Omental fat pad (tissue), 4 donors: ENCODE measurements around the gene TXNDC11. TPM values are rescaled to one million over a fixed set of nuclear protein-coding genes. Genes with fewer than 3 reads are reported as not detected.

ENCODE experiments used
- ATAC-seq: fragments of 150-250 bp; one replicate; pipeline ENCODE4 v1.9.1; 2016; ENCODE audit warnings: mild to moderate bottlenecking, moderate library complexity; ENCODE audit not compliant: low FRiP score
- DNase-seq: peaks from one replicate; pipeline ENCODE4 v3.0.0-alpha.2; 2019; ENCODE audit warnings: low spot score
- total RNA-seq, 4 donors: library from RNA; depleted of rRNA; stranded (reverse); fragments of >200 nt; gene quantifications; one replicate each; pipeline ENCODE4 v1.1.0, GENCODE V29; 2016
- TF ChIP-seq, protein P1 (sequence below), 3 donors: fragments of 450-650 bp; IDR thresholded peaks; one replicate each; pipeline ENCODE4 v1.5.1; 2016 to 2017; ENCODE audit warnings: antibody characterized with exemption in 3 of 3, mild to moderate bottlenecking in 3 of 3, moderate library complexity in 2 of 3

Gene TXNDC11
- total RNA-seq, 4 donors from 2014 or later, result 40.2 to 53.0 (median 49.1) TPM

DNA sequence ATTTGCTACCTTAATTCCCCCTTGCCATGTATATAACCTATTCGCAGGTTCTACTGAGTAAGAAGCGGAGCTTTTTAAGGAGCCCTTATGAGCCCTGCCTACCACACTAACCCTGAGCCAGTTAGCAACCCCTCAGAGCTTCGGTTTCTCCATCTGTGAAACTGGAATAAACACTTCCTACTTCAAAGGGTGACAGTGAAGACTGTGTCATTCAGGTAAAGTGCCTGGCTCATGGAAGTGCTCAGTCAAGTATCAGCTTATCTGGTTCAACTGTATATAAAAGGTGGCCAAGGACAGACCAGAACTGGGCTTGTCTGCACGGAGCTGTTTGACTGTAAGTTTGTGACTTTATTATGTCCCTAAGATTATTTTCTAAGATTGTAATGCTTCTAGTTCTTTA is 31.0 kb downstream of the TXNDC11 start:
- ATAC-seq (no peak), DNase-seq (no peak)
- TF ChIP-seq, protein P1, sequence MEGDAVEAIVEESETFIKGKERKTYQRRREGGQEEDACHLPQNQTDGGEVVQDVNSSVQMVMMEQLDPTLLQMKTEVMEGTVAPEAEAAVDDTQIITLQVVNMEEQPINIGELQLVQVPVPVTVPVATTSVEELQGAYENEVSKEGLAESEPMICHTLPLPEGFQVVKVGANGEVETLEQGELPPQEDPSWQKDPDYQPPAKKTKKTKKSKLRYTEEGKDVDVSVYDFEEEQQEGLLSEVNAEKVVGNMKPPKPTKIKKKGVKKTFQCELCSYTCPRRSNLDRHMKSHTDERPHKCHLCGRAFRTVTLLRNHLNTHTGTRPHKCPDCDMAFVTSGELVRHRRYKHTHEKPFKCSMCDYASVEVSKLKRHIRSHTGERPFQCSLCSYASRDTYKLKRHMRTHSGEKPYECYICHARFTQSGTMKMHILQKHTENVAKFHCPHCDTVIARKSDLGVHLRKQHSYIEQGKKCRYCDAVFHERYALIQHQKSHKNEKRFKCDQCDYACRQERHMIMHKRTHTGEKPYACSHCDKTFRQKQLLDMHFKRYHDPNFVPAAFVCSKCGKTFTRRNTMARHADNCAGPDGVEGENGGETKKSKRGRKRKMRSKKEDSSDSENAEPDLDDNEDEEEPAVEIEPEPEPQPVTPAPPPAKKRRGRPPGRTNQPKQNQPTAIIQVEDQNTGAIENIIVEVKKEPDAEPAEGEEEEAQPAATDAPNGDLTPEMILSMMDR (IDR thresholded peaks at IDR 0.05), result no peak

- TF ChIP-seq, protein P1 (IDR thresholded peaks at IDR 0.05), result no peak
- ATAC-seq, result no peak
- DNase-seq, result no peak
Observed at GRCh38 chr16:11708421-11708820, 34.2 kb downstream of the TXNDC11 start.

DNA sequence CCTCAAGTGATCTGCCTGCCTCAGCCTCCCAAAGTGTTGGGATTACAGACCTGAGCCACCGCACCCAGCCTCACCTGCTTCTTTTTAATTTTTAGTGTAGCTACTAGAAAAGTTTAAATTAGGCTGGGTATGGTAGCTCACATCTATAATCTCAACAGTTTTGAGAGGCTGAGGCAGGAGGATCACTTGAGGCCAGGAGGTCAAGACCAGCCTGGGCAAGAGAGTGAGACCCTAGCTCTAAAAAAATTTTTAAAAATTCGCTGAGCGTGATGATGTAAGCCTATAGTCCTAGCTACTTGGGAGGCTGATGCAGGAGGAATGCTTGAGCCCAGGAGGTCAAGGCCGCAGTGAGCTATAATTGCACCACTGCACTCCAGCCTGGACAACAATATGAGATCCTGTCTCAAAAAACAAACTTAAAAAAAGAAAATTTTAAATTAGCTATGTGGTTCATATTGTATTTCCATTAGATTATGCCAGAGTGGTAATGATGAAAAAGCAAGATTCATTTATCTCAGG is 34.9 kb downstream of the TXNDC11 start:
- ATAC-seq, result no peak
- DNase-seq, result no peak
- TF ChIP-seq, protein P1 (IDR thresholded peaks at IDR 0.05), result no peak

GRCh38 chr16:11706180-11706742 is 36.4 kb downstream of the TXNDC11 start:
- TF ChIP-seq, protein P1 (IDR thresholded peaks at IDR 0.05), result no peak
- ATAC-seq (no peak), DNase-seq (no peak)

DNA sequence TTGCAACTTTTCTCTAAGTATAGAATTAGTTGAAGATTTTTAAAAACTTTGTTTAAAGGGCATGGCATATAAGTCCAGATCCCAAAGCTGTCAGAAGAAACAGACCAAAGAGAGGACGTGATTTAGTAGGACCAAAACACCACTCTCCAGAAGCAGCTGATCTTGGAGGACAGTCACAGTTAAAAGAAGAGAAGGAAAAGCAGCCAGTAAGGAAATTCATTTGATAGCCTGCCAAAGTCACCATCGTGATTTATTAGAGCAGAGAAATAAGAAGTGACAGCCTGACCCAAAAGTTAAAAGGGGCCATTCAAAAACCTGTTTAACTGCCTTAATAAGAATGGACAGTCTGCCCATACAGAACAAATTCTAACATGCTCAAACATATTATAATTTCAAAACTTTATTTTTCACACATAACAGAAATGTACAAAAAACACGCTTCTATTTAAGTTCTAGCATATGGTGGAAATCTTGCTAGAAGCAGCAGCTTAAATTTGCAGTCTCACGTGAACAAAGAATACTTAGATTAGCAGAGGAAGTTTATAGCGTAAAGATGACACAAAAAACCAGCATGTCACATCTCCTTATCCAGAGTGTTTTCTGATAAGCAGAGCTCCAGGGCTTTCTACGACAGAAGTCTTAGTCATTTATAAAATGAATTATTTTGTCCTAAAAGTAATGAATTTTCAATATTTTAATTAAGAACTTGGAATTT is 37.2 kb downstream of the TXNDC11 start:
- ATAC-seq, result no peak
- TF ChIP-seq, protein P1 (IDR thresholded peaks at IDR 0.05), result no peak
- no peak for DNase-seq

GRCh38 chr16:11700264-11701029 is 42.2 kb downstream of the TXNDC11 start:
- DNase-seq, result no peak
- no peak for ATAC-seq
- TF ChIP-seq, protein P1 (IDR thresholded peaks at IDR 0.05), result no peak
